Glutamatergic neuron (in vitro differentiated cells): Measurements from ENCODE around the gene HELQ. TPM values are rescaled to one million over a fixed set of nuclear protein-coding genes. Genes with fewer than 3 reads are reported as not detected.
A peak's percentile ranks its signal among the peaks of the same experiment; 100 is the strongest.
"Not testable (repeated sequence)": the region's sequence is repeated elsewhere in the genome, so short reads cannot be mapped to it uniquely, and the experiment has no call there.

ENCODE experiments used
- DNase-seq: peaks from one replicate; pipeline ENCODE4 v3.0.0; 2022
- H3K27ac Mint-ChIP-seq: one replicate; pipeline ENCODE4 v1.8.0; 2020; ENCODE audit warnings: mild to moderate bottlenecking, mixed read lengths, inconsistent platforms; ENCODE audit not compliant: unreplicated experiment
- H3K27me3 Mint-ChIP-seq: one replicate; pipeline ENCODE4 v1.8.0; 2020; ENCODE audit warnings: mild to moderate bottlenecking, moderate library complexity, mixed read lengths, inconsistent platforms; ENCODE audit not compliant: unreplicated experiment
- H3K36me3 Mint-ChIP-seq: one replicate; pipeline ENCODE4 v1.8.0; 2020; ENCODE audit warnings: mild to moderate bottlenecking, mixed read lengths, inconsistent platforms; ENCODE audit not compliant: unreplicated experiment
- H3K4me1 Mint-ChIP-seq: one replicate; pipeline ENCODE4 v1.8.0; 2020; ENCODE audit warnings: mild to moderate bottlenecking, low read depth, mixed read lengths, inconsistent platforms; ENCODE audit not compliant: unreplicated experiment
- H3K4me3 Mint-ChIP-seq: one replicate; pipeline ENCODE4 v1.8.0; 2020; ENCODE audit warnings: mild to moderate bottlenecking, mixed read lengths, inconsistent platforms; ENCODE audit not compliant: unreplicated experiment
- H3K9me3 Mint-ChIP-seq: one replicate; pipeline ENCODE4 v1.8.0; 2020; ENCODE audit warnings: mild to moderate bottlenecking, moderate library complexity, mixed read lengths, inconsistent platforms; ENCODE audit not compliant: unreplicated experiment
- CTCF ChIP-seq: fragments of 200-600 bp; sonication (generic); IDR thresholded peaks from one replicate; pipeline ENCODE4 v1.5.0; 2021; ENCODE audit not compliant: partially characterized antibody, unreplicated experiment
- long read RNA-seq: library from polyadenylated mRNA; unstranded; transcript quantifications from one replicate; pipeline ENCODE4 v2.0.0, GENCODE V29; 2020; ENCODE audit not compliant: unreplicated experiment
- total RNA-seq: library from RNA; stranded (reverse); fragmentation: NEBNext Ultra II Directional; extraction: Animal tissue kit (Norgen Biotek cat#: 25700); gene quantifications from one replicate; pipeline ENCODE4 v1.2.1, GENCODE V29; 2021; ENCODE audit not compliant: unreplicated experiment

Gene HELQ
- 11.7 TPM for total RNA-seq
- long read RNA-seq, partial matches to known transcripts: 2 of 5 reads
- long read RNA-seq, other reads (novel, unspliced or antisense): 0 of 5 reads

- TF ChIP-seq CTCF: no peak
- DNase-seq: peak; percentile 91
- H3K4me3 Mint-ChIP-seq: peak within 1 kb of the TSS; percentile 99
- H3K9me3 Mint-ChIP-seq: no peaks in the 10 kb centered on the region
- H3K27ac Mint-ChIP-seq: peak within 1 kb of the TSS; percentile 84
- H3K27me3 Mint-ChIP-seq: peaks cover 3% of the 10 kb centered on the region
- H3K36me3 Mint-ChIP-seq: no peaks in the 10 kb centered on the region
- H3K4me1 Mint-ChIP-seq: peaks cover 6% of the 10 kb centered on the region
Measured at GRCh38 chr4:83455281-83456183, at the start of gene HELQ, which contains the start of gene MRPS18C. HELQ (minus strand) TSS chr4:83455823; CDS start chr4:83455693, 130 bp downstream. MRPS18C (plus strand) TSS chr4:83456058; CDS start chr4:83456078, 20 bp downstream.

- DNase-seq: no peak
- Mint-ChIP-seq H3K27ac (no peak overlapping the region), H3K36me3 (no peaks in the 10 kb centered on the region), H3K4me3 (no peak overlapping the region), H3K27me3 (no peaks in the 10 kb centered on the region), H3K9me3 (no peaks in the 10 kb centered on the region), H3K4me1 (no peaks in the 10 kb centered on the region)
- no peak for TF ChIP-seq CTCF
Measured at GRCh38 chr4:83504996-83505395, 49.4 kb upstream of the HELQ start.

- H3K36me3 Mint-ChIP-seq: no peaks in the 10 kb centered on the region
- no peak for TF ChIP-seq CTCF
- no peaks in the 10 kb centered on the region for H3K9me3 Mint-ChIP-seq
- H3K4me1 Mint-ChIP-seq: no peaks in the 10 kb centered on the region
- no peak overlapping the region for H3K4me3 Mint-ChIP-seq
- no peak overlapping the region for H3K27ac Mint-ChIP-seq
- no peaks in the 10 kb centered on the region for H3K27me3 Mint-ChIP-seq
- DNase-seq: no peak
Measured at GRCh38 chr4:83504503-83504902, 48.9 kb upstream of the HELQ start.

- Mint-ChIP-seq H3K27ac (no peak overlapping the region), H3K4me1 (no peaks in the 10 kb centered on the region), H3K36me3 (no peaks in the 10 kb centered on the region), H3K9me3 (no peaks in the 10 kb centered on the region), H3K4me3 (no peak overlapping the region), H3K27me3 (no peaks in the 10 kb centered on the region)
- no peak for DNase-seq
- TF ChIP-seq CTCF: no peak
Measured at GRCh38 chr4:83503974-83504373, 48.4 kb upstream of the HELQ start.

- H3K9me3 Mint-ChIP-seq, H3K4me1 Mint-ChIP-seq, DNase-seq, H3K36me3 Mint-ChIP-seq, H3K27ac Mint-ChIP-seq, H3K4me3 Mint-ChIP-seq, H3K27me3 Mint-ChIP-seq: not testable (repeated sequence)
Measured at GRCh38 chr4:83501671-83502070, 46.0 kb upstream of the HELQ start.
